ENCODE measurements around the gene OPCML.

DNA sequence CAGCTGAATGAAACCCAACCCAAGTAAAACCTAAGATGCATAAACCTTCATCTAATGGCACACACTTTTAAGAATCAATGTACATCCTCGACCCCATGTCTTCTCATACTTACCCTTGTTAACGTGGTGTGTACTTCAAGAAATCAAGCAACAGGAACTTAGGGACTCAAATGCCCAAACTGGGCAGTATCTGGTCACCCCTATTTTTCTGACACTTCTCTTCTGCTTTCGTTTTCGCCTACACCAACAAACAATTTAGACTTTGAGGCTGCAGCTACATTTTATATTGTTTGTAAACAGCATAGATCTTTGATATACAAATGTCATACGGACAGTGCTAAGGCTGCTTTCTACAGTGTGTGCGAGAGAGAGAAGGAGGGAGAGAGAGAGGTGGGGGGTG lies 1117.8 kb downstream of the OPCML start:
- TF ChIP-seq CTCF (IDR thresholded peaks at IDR 0.05; ENCODE audit: poor library complexity, severe bottlenecking), result no peak
- TF ChIP-seq EZH2 (IDR thresholded peaks at IDR 0.05; ENCODE audit: borderline replicate concordance, insufficient read depth, low read length, poor library complexity, severe bottlenecking), result no peak
- no peak for TF ChIP-seq RAD21 (conservative IDR thresholded peaks at IDR 0.05)
- no peak for TF ChIP-seq MXI1 (conservative IDR thresholded peaks at IDR 0.05; ENCODE audit: poor library complexity, severe bottlenecking)
- TF ChIP-seq SMC3 (conservative IDR thresholded peaks at IDR 0.05; ENCODE audit: poor library complexity), result no peak
- TF ChIP-seq POLR2AphosphoS5 (IDR thresholded peaks at IDR 0.05), result no peak
